OCI-LY3 (cell line): ENCODE results near the gene OGG1.

Source experiments
- EZH2phosphoT487 ChIP-seq: fragments of 200-600 bp; shearing (Covaris generic); IDR thresholded peaks from 2 replicates; pipeline ENCODE4 v1.6.1; 2018; ENCODE audit warnings: antibody characterized with exemption, mixed run types, low read depth
- TF ChIP-seq, protein P1 (sequence below): fragments of 200-600, 300-600 bp; sonication (generic); IDR thresholded peaks from 2 replicates; pipeline ENCODE4 v1.5.1; 2014; ENCODE audit warnings: antibody characterized with exemption, low read length, low read depth

DNA sequence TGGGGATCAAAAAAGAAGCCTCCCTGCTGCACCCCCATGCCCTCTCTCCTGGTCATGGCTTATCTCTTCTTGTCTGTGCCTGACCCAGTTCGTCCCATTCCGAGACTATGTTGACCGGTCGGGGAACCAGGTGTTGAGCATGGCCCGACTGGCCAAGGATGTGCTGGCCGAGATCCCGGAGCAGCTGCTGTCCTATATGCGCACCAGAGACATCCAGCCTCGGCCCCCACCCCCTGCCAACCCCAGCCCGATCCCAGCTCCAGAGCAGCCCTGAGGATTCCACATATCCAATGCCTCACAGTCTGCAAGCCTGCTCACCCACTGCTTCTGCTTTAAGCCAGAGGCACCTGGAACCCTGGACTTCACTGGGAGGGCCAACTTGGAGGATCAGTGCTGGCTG lies 20.3 kb upstream of the OGG1 start:
- TF ChIP-seq, protein P1, sequence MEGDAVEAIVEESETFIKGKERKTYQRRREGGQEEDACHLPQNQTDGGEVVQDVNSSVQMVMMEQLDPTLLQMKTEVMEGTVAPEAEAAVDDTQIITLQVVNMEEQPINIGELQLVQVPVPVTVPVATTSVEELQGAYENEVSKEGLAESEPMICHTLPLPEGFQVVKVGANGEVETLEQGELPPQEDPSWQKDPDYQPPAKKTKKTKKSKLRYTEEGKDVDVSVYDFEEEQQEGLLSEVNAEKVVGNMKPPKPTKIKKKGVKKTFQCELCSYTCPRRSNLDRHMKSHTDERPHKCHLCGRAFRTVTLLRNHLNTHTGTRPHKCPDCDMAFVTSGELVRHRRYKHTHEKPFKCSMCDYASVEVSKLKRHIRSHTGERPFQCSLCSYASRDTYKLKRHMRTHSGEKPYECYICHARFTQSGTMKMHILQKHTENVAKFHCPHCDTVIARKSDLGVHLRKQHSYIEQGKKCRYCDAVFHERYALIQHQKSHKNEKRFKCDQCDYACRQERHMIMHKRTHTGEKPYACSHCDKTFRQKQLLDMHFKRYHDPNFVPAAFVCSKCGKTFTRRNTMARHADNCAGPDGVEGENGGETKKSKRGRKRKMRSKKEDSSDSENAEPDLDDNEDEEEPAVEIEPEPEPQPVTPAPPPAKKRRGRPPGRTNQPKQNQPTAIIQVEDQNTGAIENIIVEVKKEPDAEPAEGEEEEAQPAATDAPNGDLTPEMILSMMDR: no peak
- no peak for TF ChIP-seq EZH2phosphoT487
